HG02763 (cell line): ENCODE data around the gene PDCD2.
"Not testable (repeated sequence)": the region's sequence is repeated elsewhere in the genome, so short reads cannot be mapped to it uniquely, and the experiment has no call there.

Source experiments
- ATAC-seq: cut with Tn5 transposase; IDR thresholded peaks from one replicate; pipeline ENCODE4 v1.9.1; 2021; ENCODE audit warnings: mild to moderate bottlenecking, moderate library complexity; ENCODE audit not compliant: unreplicated experiment

Gene PDCD2

GRCh38 chr6:170584181-170584953 is at the start of gene PDCD2:
PDCD2 (minus strand) TSS chr6:170584637; CDS start chr6:170584581, 56 bp downstream.
- ATAC-seq = peak; percentile 98

- not testable (repeated sequence) for ATAC-seq
Observed at GRCh38 chr6:170616020-170616554, 31.6 kb upstream of the PDCD2 start.

GRCh38 chr6:170612256-170612804 is 27.9 kb upstream of the PDCD2 start:
- ATAC-seq = peak; percentile 63

GRCh38 chr6:170609225-170609624 is 24.8 kb upstream of the PDCD2 start:
- not testable (repeated sequence) for ATAC-seq

GRCh38 chr6:170605574-170606259 is 21.3 kb upstream of the PDCD2 start:
- no peak for ATAC-seq

GRCh38 chr6:170597278-170597677 is 12.8 kb upstream of the PDCD2 start:
- ATAC-seq = no peak

- ATAC-seq = no peak
Observed at GRCh38 chr6:170596426-170596825, 12.0 kb upstream of the PDCD2 start.

GRCh38 chr6:170590725-170591124 is 6.3 kb upstream of the PDCD2 start:
- no peak for ATAC-seq

- ATAC-seq = peak; percentile 27
Observed at GRCh38 chr6:170584954-170585498, 589 bp upstream of the PDCD2 start.

GRCh38 chr6:170583756-170584180 is 669 bp downstream of the PDCD2 start:
- ATAC-seq = no peak

GRCh38 chr6:170578909-170579308 is 5.5 kb downstream of the PDCD2 start:
- no peak for ATAC-seq

- ATAC-seq = no peak
Observed at GRCh38 chr6:170575250-170575649, 9.2 kb downstream of the PDCD2 start.

- ATAC-seq = no peak
Observed at GRCh38 chr6:170572704-170573466, 11.6 kb downstream of the PDCD2 start.

- ATAC-seq = no peak
Observed at GRCh38 chr6:170564936-170565530, 19.4 kb downstream of the PDCD2 start.

GRCh38 chr6:170561555-170561954 is 22.9 kb downstream of the PDCD2 start:
- ATAC-seq = no peak

- ATAC-seq = no peak
Observed at GRCh38 chr6:170555305-170555704, 29.1 kb downstream of the PDCD2 start.

GRCh38 chr6:170554796-170555137 is 29.7 kb downstream of the PDCD2 start:
- no peak for ATAC-seq

GRCh38 chr6:170554013-170554795 is 30.2 kb downstream of the PDCD2 start, which contains the start of gene TBP:
TBP (plus strand) TSS chr6:170554369; CDS start chr6:170557030, 2,661 bp downstream.
- ATAC-seq = peak; percentile 97

- peak; percentile 32 for ATAC-seq
Observed at GRCh38 chr6:170553534-170554012, 30.9 kb downstream of the PDCD2 start.
